Fibroblast of lung (primary cell): ENCODE measurements around the gene TRAPPC3L.

Experiments used
- EZH2 ChIP-seq: IDR thresholded peaks from 2 replicates; pipeline ENCODE4 v1.5.1; 2012; ENCODE audit warnings: low read length, control low read depth, mild to moderate bottlenecking; ENCODE audit errors: missing control alignments
- TF ChIP-seq, protein P1 (sequence below), 2 donors: IDR thresholded peaks in 1 of 2; conservative IDR thresholded peaks in 1 of 2; 1 replicate in 1 of 2; 2 replicates in 1 of 2; pipeline ENCODE4 v1.5.1; 2011 to 2012; ENCODE audit warnings: low read length in 2 of 2, control low read depth in 1 of 2, inconsistent platforms in 1 of 2, low read depth in 1 of 2, mild to moderate bottlenecking in 1 of 2

DNA sequence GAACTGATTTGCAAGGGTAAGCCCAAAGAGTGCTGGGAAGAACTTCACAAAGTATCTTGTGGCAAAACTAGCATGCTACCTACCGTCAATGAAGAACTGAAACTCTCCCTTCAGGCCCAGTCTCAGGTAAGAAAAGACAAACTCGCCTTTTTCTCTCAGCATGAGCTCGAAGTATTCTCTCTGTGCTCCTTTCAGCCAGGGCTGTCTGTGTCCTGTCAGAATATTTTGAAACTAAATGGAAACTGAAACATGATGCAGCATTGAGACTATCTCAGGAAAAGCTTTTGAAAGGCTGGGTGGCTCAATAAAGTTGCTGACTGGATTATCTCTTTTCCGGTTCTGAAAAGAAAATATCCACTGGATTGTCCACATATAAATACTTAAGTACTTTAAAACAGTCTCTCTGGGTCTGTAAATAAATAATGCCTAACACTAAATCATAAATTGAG is 33.3 kb downstream of the TRAPPC3L start:
- TF ChIP-seq, protein P1, sequence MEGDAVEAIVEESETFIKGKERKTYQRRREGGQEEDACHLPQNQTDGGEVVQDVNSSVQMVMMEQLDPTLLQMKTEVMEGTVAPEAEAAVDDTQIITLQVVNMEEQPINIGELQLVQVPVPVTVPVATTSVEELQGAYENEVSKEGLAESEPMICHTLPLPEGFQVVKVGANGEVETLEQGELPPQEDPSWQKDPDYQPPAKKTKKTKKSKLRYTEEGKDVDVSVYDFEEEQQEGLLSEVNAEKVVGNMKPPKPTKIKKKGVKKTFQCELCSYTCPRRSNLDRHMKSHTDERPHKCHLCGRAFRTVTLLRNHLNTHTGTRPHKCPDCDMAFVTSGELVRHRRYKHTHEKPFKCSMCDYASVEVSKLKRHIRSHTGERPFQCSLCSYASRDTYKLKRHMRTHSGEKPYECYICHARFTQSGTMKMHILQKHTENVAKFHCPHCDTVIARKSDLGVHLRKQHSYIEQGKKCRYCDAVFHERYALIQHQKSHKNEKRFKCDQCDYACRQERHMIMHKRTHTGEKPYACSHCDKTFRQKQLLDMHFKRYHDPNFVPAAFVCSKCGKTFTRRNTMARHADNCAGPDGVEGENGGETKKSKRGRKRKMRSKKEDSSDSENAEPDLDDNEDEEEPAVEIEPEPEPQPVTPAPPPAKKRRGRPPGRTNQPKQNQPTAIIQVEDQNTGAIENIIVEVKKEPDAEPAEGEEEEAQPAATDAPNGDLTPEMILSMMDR (conservative IDR thresholded peaks at IDR 0.05 in 1 of 2, IDR thresholded peaks at IDR 0.05 in 1 of 2; ENCODE audit: low read depth in 1 of 2, low read length in 2 of 2), result no peak
- TF ChIP-seq EZH2, result no peak
